ENCODE measurements around the gene BTD.

The BTD gene

DNA sequence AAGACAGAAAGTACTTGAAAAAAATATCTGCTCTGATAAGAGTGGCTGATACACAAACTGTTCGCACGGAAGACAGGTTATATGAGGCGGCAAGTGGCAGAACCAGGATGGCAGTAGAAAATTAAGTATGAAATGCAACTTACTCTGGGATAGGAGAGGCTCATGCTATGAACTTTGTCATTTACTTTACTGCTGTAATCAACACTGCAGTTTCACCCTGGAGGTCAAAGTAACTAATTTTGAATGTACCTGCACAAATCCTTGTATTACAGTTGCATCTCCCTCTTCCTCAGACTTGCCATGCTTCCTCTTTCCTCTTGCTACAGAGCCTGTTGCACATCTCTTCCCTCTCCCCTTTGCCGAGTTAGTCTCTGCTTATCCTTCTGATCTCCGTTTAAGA, 39.0 kb upstream of the BTD start:
- no peaks in the 10 kb centered on the region for H3K9me3 ChIP-seq (ENCODE audit: insufficient read depth, low read length)
- no peak for TF ChIP-seq ZNF274 (IDR thresholded peaks at IDR 0.05; ENCODE audit: low read depth, low read length)
- no peak for TF ChIP-seq YY1 (IDR thresholded peaks at IDR 0.05; ENCODE audit: insufficient read depth, insufficient read length)
- TF ChIP-seq SUZ12 (IDR thresholded peaks at IDR 0.05; ENCODE audit: extremely low read depth, insufficient read depth, insufficient read length), result no peak
- H3K4me3 ChIP-seq (ENCODE audit: insufficient read length, low read depth), result no peak overlapping the region
- DNase-seq (ENCODE audit: low read depth, low spot score), result no peak
- H3K9ac ChIP-seq (ENCODE audit: insufficient read length, low read depth), result no peak overlapping the region
- H3K36me3 ChIP-seq (ENCODE audit: insufficient read depth, insufficient read length, low read length), result peaks cover 69% of the 10 kb centered on the region
- no peaks in the 10 kb centered on the region for H3K27me3 ChIP-seq (ENCODE audit: insufficient read depth, insufficient read length)
- H3K4me1 ChIP-seq (ENCODE audit: insufficient read depth, insufficient read length), result no peaks in the 10 kb centered on the region

DNA sequence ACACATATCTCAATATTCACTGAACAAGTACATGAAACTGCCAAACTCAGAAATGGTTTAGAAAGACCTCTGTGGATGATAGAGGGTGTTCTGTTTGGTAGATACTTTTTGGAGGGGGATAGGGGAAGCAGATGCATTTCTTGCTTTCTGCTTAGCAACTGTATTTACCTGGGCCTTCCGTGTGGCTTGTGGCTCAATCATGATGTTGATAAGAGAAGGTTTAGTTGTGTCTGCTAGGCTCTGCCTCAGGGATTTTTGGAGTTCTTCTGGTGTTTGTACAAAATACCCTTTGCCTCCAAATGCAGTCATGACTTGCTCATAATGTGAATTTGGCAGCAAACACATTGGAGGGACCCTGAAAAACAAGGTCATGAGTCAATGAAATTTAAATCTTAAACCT, 38.4 kb upstream of the BTD start:
- no peak for TF ChIP-seq ZNF274 (IDR thresholded peaks at IDR 0.05; ENCODE audit: low read depth, low read length)
- H3K9me3 ChIP-seq (ENCODE audit: insufficient read depth, low read length), result no peaks in the 10 kb centered on the region
- H3K4me1 ChIP-seq (ENCODE audit: insufficient read depth, insufficient read length), result no peaks in the 10 kb centered on the region
- no peak overlapping the region for H3K4me3 ChIP-seq (ENCODE audit: insufficient read length, low read depth)
- no peak for DNase-seq (ENCODE audit: low read depth, low spot score)
- H3K27me3 ChIP-seq (ENCODE audit: insufficient read depth, insufficient read length), result no peaks in the 10 kb centered on the region
- H3K36me3 ChIP-seq (ENCODE audit: insufficient read depth, insufficient read length, low read length), result peaks cover 75% of the 10 kb centered on the region
- no peak overlapping the region for H3K9ac ChIP-seq (ENCODE audit: insufficient read length, low read depth)

DNA sequence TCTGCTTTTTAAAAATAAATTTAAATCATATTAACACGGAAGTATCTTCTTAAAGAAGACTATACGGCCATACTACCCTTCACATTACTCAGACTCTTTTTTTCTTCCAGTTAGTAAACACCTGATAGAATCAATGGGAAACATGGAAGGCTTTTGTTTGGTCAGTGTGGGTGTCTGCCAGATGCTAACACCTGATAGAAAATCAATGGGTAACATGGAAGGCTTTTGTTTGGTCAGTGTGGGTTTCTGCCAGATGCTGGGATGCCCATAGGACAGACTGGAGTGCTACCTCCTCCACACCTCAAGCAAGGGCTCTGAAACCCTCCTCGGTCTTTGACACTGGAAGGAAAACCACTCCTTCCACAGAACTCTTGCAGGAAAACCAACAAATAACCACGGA, 29.4 kb upstream of the BTD start:
- Histone ChIP-seq H3K4me3 (ENCODE audit: insufficient read length, low read depth) (no peak overlapping the region), H3K9me3 (ENCODE audit: insufficient read depth, low read length) (no peaks in the 10 kb centered on the region), H3K36me3 (ENCODE audit: insufficient read depth, insufficient read length, low read length) (peaks cover 55% of the 10 kb centered on the region), H3K27me3 (ENCODE audit: insufficient read depth, insufficient read length) (no peaks in the 10 kb centered on the region), H3K4me1 (ENCODE audit: insufficient read depth, insufficient read length) (no peaks in the 10 kb centered on the region), H3K9ac (ENCODE audit: insufficient read length, low read depth) (no peak overlapping the region)
- DNase-seq (ENCODE audit: low read depth, low spot score), result no peak
- no peak for TF ChIP-seq SUZ12 (IDR thresholded peaks at IDR 0.05; ENCODE audit: extremely low read depth, insufficient read depth, insufficient read length)
- TF ChIP-seq ZNF274 (IDR thresholded peaks at IDR 0.05; ENCODE audit: low read depth, low read length), result no peak
- no peak for TF ChIP-seq YY1 (IDR thresholded peaks at IDR 0.05; ENCODE audit: insufficient read depth, insufficient read length)

DNA sequence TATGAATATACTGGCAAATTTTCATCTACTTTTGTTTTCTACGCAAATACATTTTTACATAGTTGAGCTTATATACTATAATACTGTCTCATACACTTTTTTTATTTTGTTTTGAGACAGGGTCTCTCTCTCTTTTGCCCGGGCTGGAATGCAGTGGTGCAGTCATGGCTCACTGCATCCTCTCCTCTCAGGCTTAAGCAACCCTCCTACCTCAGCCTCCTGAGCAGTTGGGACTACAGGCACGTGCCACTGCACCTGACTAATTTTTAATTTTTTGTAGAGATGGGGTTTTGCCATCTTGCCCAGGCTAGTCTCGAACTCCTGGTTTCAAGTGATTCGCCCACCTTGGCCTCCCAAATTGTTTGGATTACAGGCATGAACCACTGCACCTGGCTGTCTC, 26.1 kb upstream of the BTD start:
- DNase-seq (ENCODE audit: low read depth, low spot score), result no peak
- H3K4me1 ChIP-seq (ENCODE audit: insufficient read depth, insufficient read length), result no peaks in the 10 kb centered on the region
- H3K9me3 ChIP-seq (ENCODE audit: insufficient read depth, low read length), result no peaks in the 10 kb centered on the region
- TF ChIP-seq YY1 (IDR thresholded peaks at IDR 0.05; ENCODE audit: insufficient read depth, insufficient read length), result no peak
- TF ChIP-seq ZNF274 (IDR thresholded peaks at IDR 0.05; ENCODE audit: low read depth, low read length), result no peak
- no peak for TF ChIP-seq SUZ12 (IDR thresholded peaks at IDR 0.05; ENCODE audit: extremely low read depth, insufficient read depth, insufficient read length)
- no peak overlapping the region for H3K9ac ChIP-seq (ENCODE audit: insufficient read length, low read depth)
- peaks cover 46% of the 10 kb centered on the region for H3K36me3 ChIP-seq (ENCODE audit: insufficient read depth, insufficient read length, low read length)
- H3K4me3 ChIP-seq (ENCODE audit: insufficient read length, low read depth), result no peak overlapping the region
- no peaks in the 10 kb centered on the region for H3K27me3 ChIP-seq (ENCODE audit: insufficient read depth, insufficient read length)

DNA sequence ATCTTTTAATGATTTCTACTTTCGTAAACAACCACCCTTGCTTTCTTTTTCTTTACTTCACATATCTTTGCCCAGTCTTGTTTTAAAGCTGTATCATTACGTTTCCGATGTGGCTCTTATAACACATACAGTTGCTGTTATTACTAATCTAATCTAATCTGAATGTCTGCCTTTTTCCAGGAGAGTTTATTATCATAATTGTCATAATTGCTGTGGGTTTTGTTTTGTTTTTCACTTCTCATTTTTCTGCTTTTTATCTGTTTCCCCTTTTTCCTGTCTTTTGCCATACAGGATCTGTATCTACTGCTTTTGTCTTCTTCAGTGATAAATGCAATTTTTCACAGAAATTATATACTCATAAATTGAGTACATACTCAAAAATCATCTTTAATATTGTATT, 25.1 kb upstream of the BTD start:
- H3K9me3 ChIP-seq (ENCODE audit: insufficient read depth, low read length), result no peaks in the 10 kb centered on the region
- peaks cover 40% of the 10 kb centered on the region for H3K36me3 ChIP-seq (ENCODE audit: insufficient read depth, insufficient read length, low read length)
- H3K4me3 ChIP-seq (ENCODE audit: insufficient read length, low read depth), result no peak overlapping the region
- H3K27me3 ChIP-seq (ENCODE audit: insufficient read depth, insufficient read length), result no peaks in the 10 kb centered on the region
- TF ChIP-seq ZNF274 (IDR thresholded peaks at IDR 0.05; ENCODE audit: low read depth, low read length), result no peak
- no peak for TF ChIP-seq YY1 (IDR thresholded peaks at IDR 0.05; ENCODE audit: insufficient read depth, insufficient read length)
- TF ChIP-seq SUZ12 (IDR thresholded peaks at IDR 0.05; ENCODE audit: extremely low read depth, insufficient read depth, insufficient read length), result no peak
- no peaks in the 10 kb centered on the region for H3K4me1 ChIP-seq (ENCODE audit: insufficient read depth, insufficient read length)
- no peak overlapping the region for H3K9ac ChIP-seq (ENCODE audit: insufficient read length, low read depth)
- DNase-seq (ENCODE audit: low read depth, low spot score), result no peak

DNA sequence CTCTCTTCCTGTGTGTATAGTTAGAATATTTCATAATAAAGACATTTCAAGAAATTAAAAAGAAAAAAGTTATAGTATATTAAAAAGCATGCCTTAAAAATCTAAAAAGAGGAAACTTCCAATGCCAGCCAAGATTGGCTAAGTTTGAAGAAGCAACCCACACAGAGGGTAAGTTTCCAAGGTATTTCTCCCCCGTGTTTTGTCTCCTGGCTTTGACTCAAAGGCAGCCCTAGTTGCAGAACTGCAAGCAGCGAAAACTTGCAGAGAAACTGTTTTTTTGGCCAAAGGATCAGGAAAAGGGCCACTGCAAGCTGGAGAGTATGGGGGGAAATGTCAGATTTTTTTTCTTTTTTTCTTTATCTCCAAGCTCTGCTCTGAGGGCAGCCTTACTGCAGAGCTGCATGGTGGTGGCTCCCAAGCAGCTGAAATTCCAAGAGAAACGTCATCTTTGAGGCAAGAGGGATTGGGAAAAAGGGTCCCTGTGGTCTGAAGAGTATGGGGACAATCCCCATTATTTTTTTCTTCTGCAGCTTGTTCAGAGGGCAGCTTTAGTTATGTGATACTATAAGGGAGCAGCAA, 23.2 kb upstream of the BTD start:
- Histone ChIP-seq H3K27me3 (ENCODE audit: insufficient read depth, insufficient read length) (no peaks in the 10 kb centered on the region), H3K4me1 (ENCODE audit: insufficient read depth, insufficient read length) (no peaks in the 10 kb centered on the region), H3K9me3 (ENCODE audit: insufficient read depth, low read length) (no peaks in the 10 kb centered on the region), H3K36me3 (ENCODE audit: insufficient read depth, insufficient read length, low read length) (peaks cover 43% of the 10 kb centered on the region), H3K9ac (ENCODE audit: insufficient read length, low read depth) (no peak overlapping the region), H3K4me3 (ENCODE audit: insufficient read length, low read depth) (no peak overlapping the region)
- TF ChIP-seq ZNF274 (IDR thresholded peaks at IDR 0.05; ENCODE audit: low read depth, low read length), result no peak
- TF ChIP-seq SUZ12 (IDR thresholded peaks at IDR 0.05; ENCODE audit: extremely low read depth, insufficient read depth, insufficient read length), result no peak
- no peak for TF ChIP-seq YY1 (IDR thresholded peaks at IDR 0.05; ENCODE audit: insufficient read depth, insufficient read length)
- DNase-seq (ENCODE audit: low read depth, low spot score), result no peak

DNA sequence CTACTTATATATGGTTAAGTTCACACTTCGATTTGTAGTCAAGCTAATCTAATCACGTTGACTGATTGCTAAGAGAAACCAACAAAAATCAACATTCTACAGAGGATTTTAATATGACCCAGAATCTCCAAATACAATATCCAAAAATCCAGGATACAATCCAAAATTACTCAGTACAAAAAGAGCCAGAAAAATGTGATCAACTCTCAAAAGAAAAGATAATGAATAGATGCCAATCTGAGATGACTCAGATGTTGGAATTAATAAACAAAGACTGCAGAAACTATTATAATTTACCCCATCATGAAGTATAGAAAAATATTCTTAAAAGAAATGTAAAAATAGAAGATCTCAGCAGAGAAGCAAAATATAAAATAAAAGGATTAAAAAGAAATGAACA, 22.5 kb upstream of the BTD start:
- Histone ChIP-seq H3K4me3 (ENCODE audit: insufficient read length, low read depth) (no peak overlapping the region), H3K27me3 (ENCODE audit: insufficient read depth, insufficient read length) (no peaks in the 10 kb centered on the region), H3K9ac (ENCODE audit: insufficient read length, low read depth) (no peak overlapping the region), H3K9me3 (ENCODE audit: insufficient read depth, low read length) (no peaks in the 10 kb centered on the region), H3K4me1 (ENCODE audit: insufficient read depth, insufficient read length) (no peaks in the 10 kb centered on the region), H3K36me3 (ENCODE audit: insufficient read depth, insufficient read length, low read length) (peaks cover 42% of the 10 kb centered on the region)
- DNase-seq (ENCODE audit: low read depth, low spot score), result no peak
- TF ChIP-seq ZNF274 (IDR thresholded peaks at IDR 0.05; ENCODE audit: low read depth, low read length) (no peak), SUZ12 (IDR thresholded peaks at IDR 0.05; ENCODE audit: extremely low read depth, insufficient read depth, insufficient read length) (no peak), YY1 (IDR thresholded peaks at IDR 0.05; ENCODE audit: insufficient read depth, insufficient read length) (no peak)

Data from NT2/D1 (cell line).